HG03039 (cell line): ENCODE data around the gene DRD4.
"Not testable (repeated sequence)": the region's sequence is repeated elsewhere in the genome, so short reads cannot be mapped to it uniquely, and the experiment has no call there.

Source experiments
- ATAC-seq: cut with Tn5 transposase; IDR thresholded peaks from one replicate; pipeline ENCODE4 v1.9.1; 2021; ENCODE audit warnings: mild to moderate bottlenecking, moderate library complexity; ENCODE audit not compliant: unreplicated experiment

Gene DRD4

DNA sequence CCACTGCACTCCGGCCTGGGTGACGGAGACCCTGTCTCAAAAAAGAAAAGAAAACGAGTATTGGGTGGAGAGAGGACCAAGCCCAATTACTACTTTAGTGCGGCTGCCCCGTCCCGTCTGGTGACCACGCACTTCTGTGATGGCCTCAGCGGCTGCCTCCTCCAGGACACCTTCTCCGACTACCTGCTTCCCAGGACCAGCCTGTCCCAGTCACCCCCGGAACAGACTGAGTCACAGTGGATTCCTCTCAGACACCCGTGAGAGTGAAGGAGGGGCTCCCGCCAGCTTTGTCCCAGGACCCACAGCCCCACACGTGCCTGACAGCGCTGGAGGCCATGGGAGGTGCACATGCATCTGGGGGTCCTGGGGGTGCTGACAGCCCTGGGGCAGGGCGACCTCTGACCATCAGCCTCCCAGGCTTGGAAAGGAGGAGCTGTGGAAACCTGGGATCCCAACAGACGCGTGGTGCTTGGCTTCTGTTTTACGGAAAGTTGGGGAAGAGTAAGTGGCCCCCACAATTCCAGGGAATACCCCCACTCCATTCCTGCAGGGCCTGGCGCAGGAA is 4.8 kb downstream of the DRD4 start:
- no peak for ATAC-seq

DNA sequence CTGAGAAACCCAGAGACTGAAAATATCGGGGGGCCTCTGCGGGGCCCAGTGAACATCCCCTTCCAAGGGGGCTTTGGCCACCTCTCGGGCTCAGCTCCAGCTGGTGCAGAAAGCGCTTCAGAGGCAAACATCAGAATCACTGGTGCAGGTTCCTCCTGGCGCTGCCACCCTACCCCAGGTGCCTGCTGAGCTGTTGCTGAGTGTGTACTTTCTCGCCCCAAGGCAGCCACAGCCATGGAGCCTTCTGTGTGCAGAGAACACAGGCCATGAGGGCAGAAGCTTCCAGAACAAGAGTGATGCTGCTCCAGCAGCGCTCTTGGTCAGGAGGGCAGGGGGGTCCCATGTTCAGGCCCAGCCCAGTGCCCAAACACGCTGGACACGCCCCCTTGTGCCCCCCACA is 6.3 kb downstream of the DRD4 start:
- ATAC-seq, result no peak

DNA sequence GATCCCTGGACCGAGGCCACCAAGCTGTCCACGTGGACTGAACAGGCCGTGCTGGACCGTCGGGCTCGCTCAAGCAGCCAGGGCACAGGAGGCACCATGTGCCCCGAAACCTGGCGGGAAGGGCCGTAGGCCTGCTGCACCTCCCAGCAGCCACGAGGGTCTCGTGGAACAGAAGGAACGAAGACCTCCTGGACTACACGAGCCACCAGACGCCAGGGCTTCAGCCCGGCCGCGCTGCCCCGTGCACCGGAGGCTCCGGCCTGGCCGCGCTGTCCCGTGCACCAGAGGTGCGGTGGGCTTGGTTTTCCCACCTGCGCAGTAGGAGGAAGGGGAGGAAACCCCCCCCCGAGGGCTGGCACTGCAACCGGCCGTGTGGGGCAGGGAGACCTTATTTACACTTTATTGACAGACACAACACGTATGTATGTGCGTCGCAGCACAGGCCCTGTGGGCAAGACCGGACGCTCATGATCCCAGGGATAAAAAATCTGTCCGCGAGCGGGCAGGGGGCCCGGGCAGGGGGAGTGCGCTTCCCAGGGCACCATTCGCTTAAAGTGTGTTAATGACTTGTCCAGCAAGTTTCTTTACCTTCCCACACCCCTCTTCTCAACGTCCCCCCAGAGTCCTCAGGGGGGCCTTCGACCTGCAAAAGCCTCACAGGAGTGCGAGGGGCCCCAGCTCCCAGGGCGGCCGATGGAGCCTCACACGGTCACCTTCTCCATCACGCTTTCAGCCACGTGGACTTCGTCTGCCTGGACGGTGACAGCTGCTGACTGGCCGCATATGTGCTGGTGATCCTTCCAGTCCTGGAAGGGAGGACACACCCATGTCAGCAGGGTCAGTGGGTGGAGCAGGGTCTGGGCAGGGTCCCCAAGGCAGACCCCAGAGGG is 7.0 kb downstream of the DRD4 start:
- no peak for ATAC-seq

DNA sequence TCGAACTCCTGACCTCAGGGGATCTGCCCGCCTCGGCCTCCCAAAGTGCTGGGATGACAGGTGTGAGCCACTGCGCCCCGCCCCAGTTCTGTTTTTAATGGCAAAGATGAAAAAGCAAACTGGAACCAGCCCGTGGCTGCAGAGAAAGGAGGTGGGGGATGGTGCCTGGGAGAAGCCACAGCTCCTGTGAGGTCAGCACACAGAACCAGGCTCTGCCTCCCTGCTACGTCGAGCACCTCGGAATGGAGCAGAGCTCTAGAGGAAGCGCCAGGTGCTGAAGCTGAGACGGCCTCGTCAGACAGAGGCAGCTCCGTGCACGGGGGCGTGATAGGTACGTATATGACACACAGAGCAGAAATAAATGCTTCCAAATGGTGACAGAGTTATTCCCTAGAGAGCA is 8.5 kb downstream of the DRD4 start:
- no peak for ATAC-seq

DNA sequence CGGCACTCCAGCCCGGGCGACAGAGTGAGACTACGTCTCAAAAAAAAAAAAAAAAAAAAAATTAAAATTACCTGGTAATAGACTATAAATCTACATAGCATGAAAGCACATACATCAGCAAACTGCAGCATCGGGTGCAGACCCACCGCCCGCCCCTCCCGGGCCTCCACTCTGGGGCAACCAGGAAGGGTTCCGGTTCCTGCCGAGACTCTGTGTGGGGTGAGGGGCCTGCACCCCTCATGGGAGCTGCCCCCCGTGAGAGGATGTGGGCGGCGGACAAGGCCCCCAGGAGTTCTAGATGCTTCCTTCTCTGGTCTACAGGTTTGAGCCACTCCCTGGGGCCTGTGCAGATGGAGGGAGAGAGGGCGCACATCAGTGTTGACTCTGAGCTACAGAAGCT is 9.1 kb downstream of the DRD4 start:
- ATAC-seq, result no peak

DNA sequence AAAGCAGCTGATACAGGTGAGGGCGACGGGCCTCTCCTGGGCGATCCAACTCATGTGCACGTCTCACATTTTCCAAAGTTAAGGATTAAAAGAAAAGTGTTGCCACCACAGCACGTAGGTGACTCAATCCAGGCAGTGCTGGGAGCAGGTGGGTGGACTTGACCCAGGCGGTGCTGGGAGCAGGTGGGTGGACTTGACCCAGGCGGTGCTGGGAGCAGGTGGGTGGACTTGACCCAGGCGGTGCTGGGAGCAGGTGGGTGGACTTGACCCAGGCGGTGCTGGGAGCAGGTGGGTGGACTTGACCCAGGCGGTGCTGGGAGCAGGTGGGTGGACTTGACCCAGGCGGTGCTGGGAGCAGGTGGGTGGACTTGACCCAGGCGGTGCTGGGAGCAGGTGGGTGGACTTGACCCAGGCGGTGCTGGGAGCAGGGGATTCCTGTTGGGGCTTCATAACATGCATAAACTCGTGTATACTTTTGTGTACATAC is 10.6 kb downstream of the DRD4 start:
- ATAC-seq, result not testable (repeated sequence)

DNA sequence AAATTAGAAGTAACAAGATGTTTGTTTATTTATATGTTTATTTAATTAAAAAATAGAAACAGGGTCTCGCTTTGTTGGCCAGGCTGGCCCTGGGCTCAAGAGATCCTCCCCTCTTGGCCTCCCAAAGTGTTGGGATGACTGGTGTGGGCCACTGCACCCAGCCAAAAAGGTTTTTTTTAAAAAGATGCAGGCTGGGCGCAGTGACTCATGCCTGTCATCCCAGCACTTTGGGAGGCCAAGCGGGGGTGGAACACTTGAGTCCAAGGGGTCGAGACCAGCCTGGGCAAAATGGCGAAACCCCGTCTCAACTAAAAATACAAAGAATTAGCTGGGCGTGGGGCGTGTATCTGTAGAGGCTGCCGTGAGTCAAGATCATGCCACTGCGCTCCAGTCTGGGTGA is 13.4 kb downstream of the DRD4 start:
- no peak for ATAC-seq

DNA sequence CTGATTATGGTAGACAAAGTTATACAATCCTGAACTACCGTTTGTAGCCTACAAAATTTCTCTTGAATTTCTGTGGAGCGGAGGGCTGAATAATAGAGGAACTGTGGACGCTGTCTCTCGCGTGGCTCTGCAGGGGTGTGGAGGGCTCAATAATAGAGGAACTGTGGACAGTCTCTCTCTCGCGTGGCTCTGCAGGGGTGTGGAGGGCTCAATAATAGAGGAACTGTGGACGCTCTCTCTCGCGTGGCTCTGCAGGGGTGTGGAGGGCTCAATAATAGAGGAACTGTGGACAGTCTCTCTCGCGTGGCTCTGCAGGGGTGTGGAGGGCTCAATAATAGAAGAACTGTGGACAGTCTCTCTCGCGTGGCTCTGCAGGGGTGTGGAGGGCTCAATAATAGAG is 16.1 kb downstream of the DRD4 start:
- not testable (repeated sequence) for ATAC-seq

DNA sequence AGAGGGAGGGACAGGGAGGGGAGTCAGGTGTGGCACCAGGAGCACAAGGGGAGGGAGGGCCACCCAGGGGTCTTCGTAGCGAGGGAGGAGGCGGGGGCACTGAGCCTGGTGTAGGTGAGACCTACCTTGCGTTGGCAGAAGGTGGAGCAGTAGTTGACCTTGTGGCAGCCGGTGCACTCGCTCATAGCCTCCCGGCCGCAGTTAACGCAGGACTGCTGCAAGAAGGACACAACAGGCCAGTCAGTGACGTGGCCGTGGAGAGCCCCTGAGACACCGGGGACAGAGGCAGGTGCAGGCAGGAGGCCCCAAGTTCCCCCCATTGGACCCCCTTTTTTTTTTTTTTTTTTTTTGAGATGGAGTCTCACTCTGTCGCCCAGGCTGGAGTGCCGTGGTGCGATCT is 16.8 kb downstream of the DRD4 start:
- no peak for ATAC-seq

DNA sequence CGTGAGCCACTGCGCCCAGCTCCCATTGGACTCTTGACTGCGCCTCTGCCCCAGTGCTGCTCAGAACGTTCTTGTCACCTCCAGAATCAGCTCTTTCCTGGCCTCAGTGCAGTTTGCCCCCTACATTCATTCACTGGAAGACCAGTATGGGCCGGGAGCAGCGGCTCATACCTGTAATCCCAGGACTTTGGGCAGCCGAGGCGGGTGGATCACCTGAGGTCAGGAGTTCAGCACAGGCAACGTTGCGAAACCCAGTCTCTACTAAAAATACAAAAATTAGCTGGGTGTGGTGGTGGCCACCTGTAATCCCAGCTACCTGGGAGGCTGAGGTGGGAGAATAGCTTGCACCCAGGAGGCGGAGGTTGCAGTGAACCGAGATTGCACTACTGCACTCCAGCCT is 17.4 kb downstream of the DRD4 start:
- not testable (repeated sequence) for ATAC-seq

DNA sequence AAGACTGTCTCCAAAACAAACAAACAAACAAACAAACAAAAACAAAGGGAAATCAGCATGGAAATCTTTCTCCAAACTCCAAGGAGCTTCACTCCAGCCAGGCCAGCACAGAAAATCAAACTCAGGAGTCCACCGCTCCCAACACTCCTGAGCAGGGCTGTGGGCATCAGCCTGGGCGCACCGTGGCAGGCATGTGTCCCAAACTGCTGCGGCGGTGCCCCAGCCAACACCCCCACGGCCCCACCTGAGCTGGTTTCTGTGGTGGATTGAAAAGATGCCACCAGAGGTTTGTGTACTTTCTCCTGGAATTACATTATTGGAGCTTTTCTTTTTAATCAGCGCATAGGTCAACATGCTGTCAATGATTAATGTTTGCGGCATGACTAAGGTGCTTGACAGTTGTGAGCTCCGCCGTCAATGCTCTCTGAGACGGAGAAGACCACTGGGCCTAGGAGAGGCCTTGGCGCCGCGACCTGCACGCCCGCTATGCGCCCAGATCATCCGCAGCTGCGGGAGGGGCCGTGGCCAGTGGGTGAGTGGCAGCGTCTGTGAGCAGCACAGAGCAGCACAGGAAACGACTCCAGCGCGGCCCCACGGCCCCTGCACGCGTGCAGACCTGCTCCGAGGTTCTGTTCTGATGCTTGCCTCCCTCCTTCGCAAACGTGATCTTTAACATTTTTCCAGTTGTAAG is 18.1 kb downstream of the DRD4 start:
- no peak for ATAC-seq

DNA sequence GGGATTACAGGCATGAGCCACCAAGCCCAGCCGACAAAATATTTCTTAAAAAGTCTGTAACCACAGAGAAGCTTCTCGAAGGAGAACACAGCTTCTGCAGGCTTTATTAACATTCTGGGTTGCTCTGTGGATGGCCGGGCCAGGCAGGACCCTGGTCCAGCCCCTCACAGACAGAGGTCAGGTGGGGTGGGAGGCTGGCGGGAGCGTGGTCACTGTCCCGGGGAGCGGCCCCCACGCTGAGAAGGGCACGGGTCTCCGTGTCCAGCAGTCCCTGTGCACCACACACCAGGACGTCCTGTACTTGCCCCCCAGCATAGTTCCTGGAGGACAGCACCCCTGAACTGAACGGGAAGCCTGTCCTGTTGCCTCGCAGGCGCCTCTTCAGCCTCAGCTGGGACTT is 19.4 kb downstream of the DRD4 start:
- no peak for ATAC-seq

DNA sequence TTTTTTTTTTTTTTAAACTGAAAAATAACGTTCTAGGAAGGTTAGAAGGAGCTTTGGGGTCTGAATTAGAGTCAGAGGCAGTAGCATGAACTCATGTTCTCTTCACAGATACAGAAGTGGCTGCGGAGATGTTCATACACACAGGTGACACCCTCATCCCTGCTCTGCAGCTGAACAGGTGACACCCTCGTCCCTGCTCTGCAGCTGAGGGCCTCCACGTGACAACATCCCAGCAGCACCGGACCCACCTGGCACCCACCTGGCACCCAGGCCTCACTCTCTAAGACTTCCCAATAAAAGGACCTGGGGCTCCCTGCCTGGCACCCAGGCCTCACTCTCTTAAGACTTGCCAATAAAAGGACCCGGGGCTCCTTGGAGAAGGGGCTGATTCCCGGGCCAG is 19.8 kb downstream of the DRD4 start:
- ATAC-seq, result no peak

DNA sequence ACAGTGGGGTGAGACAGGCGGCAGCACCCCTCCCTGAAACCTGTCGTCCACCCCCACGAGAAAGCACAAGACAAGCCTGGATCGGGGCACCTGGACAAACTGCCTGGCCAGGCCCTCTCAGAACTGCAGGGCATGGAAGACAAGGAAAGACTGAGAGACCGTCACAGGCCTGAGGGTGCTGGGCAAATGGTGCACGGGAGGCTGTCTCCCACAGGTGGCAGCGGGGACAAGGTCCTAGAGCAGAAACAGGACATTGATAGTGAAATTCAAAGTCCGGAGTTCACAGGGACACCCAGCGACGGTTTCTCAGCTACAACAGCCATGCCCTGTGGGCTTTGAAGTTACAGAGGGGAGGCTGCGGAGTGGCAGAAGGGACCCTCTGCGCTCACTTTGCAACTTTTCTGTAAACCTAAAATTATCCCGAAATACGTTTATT is 20.6 kb downstream of the DRD4 start:
- no peak for ATAC-seq

DNA sequence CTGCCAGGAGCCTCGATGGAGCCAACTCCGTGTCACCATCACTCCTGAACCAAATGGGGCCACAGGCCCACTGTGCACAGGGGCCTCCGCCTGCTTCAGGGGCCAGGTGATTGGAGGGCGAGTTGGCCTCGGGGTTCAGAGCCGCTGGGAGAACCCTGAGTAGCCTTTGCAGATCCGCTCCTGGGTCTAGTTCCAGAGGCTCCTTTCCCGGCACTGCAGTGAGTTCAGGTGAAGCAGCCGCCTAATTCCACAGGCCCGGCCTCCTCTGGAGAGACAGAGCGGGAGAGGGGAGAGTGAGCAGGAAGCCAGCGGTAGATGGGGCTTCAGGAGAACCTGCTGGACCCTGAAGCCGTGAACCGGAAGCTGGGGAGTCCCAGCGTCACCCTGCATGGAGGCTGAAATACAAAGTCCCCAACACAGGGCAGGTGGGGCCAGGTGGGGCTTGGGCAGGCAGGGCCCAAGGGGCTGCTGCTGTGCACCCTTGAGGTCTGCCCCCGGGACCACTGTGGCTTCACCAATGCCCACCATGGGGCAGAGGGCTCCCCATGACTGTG is 22.5 kb downstream of the DRD4 start:
- no peak for ATAC-seq

DNA sequence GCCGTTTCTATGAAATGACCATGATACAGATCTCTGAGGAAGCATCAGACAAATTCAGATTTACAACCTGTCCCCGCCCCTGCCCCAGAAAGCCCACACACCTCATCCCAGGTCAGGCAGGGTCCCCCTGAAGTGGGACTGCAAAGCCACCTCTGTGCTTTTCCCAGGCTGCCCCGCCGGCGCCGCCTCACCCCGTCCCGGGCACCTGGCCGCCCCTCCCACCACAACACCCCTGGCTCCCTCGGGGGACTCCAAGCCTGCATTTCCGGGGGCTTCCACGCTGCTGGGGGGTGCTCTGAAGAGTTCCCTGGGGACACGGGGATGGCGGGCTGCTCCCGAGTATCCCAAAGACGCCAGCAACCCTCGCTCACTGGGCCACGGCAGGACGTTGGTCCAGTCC is 23.2 kb downstream of the DRD4 start:
- no peak for ATAC-seq

DNA sequence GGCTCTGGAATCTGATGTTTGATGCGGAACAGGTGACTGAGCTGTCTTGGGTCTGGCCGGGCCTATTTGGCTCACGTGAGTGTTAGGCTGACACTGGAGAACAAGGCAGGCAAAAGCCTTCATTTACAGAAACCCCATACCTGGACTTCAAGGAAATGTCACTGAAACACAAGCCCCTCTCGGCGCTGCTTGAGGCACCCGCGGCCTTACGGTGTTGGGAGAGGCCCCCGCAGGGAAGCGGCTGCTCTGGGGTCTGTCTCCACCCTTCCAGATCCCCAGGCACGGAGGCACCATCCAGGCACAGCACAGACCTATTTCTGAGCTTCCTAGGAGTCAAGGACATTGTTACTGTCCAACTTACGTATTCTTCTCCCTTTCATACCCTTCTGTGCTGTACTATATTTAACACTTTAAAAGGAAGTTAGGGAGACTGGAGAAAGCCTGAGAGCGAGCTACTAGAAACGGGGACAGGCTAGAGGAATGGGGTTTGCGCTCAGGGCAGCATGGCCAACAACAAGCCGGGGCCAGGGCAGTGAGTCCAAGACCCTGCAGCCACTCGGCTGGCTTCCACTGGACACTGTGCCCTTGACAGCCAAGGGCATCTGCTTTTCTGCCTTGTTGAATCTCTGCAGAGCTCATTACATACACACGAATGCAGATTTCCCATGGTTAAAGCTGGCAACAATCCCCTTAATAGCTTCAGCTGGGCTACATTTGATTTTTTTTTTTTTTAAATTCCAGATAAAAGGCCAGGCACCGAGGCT is 23.8 kb downstream of the DRD4 start:
- no peak for ATAC-seq

DNA sequence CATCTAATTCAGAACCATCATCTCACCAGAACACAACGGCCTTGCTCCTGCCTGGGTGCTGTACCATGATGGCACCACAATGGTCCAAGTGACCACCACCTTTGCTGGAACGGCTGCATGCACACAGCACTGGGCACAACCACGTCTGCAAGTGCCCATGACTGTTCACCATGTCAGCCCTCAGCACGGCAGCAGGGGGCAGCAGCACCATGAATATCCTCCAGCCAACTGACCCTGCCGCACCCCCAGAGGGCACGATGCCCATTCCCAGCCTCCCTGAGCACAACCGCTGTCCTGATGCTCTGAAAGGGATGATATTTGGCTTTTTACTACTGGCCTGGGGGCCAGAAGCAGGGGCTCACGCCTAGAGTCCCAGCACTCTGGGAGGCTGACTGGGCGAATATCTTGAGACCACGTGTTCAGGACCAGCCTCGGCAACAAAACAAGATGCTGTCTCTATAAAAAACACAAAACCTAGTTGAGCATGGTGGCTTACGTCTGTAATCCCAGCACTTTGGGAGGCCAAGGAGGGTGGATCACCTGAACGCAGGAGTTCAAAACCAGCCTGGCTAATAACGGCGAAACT is 25.7 kb downstream of the DRD4 start:
- no peak for ATAC-seq

DNA sequence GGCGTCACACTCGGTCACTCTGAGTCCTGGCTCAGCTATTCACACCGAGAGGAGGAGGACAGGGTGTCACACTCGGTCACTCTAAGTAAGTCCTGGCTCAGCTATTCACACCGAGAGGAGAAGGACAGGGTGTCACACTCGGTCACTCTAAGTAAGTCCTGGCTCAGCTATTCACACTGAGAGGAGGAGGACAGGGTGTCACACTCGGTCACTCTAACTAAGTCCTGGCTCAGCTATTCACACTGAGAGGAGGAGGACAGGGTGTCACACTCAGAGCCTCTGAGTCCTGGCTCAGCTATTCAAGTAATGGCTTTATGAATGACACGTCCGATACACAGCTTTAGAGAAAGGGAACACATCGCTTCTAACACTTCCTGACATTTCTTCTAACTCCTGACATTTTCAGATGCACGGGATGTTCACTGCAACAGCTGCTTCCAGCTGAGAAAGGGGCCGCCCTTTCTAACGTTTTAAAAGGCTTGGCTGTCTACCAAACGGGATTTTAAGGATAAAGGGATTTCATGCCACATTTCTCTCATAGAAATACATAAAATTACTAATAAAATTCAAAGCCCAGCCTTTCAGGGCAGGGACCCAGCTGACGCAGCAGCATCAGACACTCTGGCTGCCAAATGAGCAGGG is 28.1 kb downstream of the DRD4 start:
- no peak for ATAC-seq

DNA sequence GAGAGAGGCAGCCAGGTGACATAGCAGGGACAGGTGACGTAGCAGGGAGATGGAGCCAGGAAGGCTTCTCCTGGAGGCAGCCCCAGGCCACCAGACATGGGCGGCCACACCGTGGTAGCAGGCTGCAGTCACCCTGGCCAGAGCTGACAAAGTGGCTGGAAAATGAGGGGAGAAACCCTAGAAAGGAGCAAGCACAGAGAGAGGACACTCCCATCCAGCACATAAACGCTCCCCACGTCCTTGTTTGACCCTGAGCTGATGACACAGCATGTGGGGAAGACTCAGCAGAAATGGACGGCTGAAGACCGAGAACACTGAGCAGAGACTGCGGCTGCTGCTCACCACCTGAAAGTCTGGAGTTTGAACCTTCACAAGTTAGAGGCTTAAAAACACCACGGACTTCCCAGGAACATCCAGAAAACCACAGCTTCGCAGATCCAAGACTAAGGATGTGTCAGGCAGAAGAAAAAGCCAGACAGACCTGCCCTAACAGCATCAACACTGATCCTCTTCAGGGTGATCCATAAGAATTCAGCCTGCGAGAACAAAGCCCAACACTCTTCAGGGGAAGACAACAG is 28.7 kb downstream of the DRD4 start:
- no peak for ATAC-seq
